Measurements from ENCODE around the gene SBNO2. TPM values are rescaled to one million over a fixed set of nuclear protein-coding genes. Genes with fewer than 3 reads are reported as not detected.

SBNO2 gene
- total and polyA plus RNA-seq, 9 of the 15 experiments (the other 6 are each of a cell fraction or from before 2014, with no cell fraction given) = 0.01 to 46.2 (median 6.7) TPM

- TF ChIP-seq MGA (IDR thresholded peaks at IDR 0.05) = no peak
- peak; percentile 71 for TF ChIP-seq MEIS2 (IDR thresholded peaks at IDR 0.05; ENCODE audit: partially characterized antibody)
- peak; percentile 99 for TF ChIP-seq RBFOX2 (IDR thresholded peaks at IDR 0.05; ENCODE audit: low read depth, low read length)
- no peak for TF ChIP-seq ZNF507 (tag; conservative IDR thresholded peaks at IDR 0.05)
- TF ChIP-seq CREB1 (IDR thresholded peaks at IDR 0.05) = peak; percentile 45
- peak; percentile 91 for TF ChIP-seq CREB1 (CRISPR knock-in tag; IDR thresholded peaks at IDR 0.05)
- TF ChIP-seq NR1H2 (CRISPR knock-in tag; IDR thresholded peaks at IDR 0.05) = no peak; the same call in 1 of the 2 replicates
- TF ChIP-seq ZNF134 (CRISPR knock-in tag; conservative IDR thresholded peaks at IDR 0.05) = no peak
- peak in 1 of 2 experiments; percentile 75; a peak in 1 of 4 replicates for TF ChIP-seq KDM4B (IDR thresholded peaks at IDR 0.05; ENCODE audit: borderline replicate concordance in 2 of 2, low read depth in 1 of 2)
- no peak for TF ChIP-seq ZNF76 (CRISPR knock-in tag; IDR thresholded peaks at IDR 0.05; ENCODE audit: borderline replicate concordance)
- peak; percentile 63 for TF ChIP-seq FIP1L1 (IDR thresholded peaks at IDR 0.05; ENCODE audit: low read depth, low read length, poor library complexity, severe bottlenecking)
- TF ChIP-seq SMARCC2 (IDR thresholded peaks at IDR 0.05; ENCODE audit: low read depth) = no peak
- no peak for TF ChIP-seq GABPB2 (CRISPR knock-in tag; conservative IDR thresholded peaks at IDR 0.05)
- TF ChIP-seq LCOR (CRISPR knock-in tag; IDR thresholded peaks at IDR 0.05) = no peak
- TF ChIP-seq MAZ (CRISPR knock-in tag; conservative IDR thresholded peaks at IDR 0.05 in 1 of 2, IDR thresholded peaks at IDR 0.05 in 1 of 2) = peak in 1 of 2 experiments; percentile 7; a peak in 2 of 4 replicates
- TF ChIP-seq L3MBTL2 (IDR thresholded peaks at IDR 0.05) = peak; percentile 83; the same call in 1 of the 2 replicates
- no peak for TF ChIP-seq STAG1 (CRISPR knock-in tag; IDR thresholded peaks at IDR 0.05; ENCODE audit: borderline replicate concordance)
- TF ChIP-seq MCM2 (IDR thresholded peaks at IDR 0.05; ENCODE audit: low read depth) = no peak
- no peak for TF ChIP-seq MCM5 (IDR thresholded peaks at IDR 0.05; ENCODE audit: low read depth)
These were observed 70.3 kb downstream of the SBNO2 start, which contains the start of gene GPX4 (continued) for GRCh38 chr19:1103708-1104310.
